ENCODE data around the gene SEL1L3. TPM values are rescaled to one million over a fixed set of nuclear protein-coding genes. Genes with fewer than 3 reads are reported as not detected.

The SEL1L3 gene
- total RNA-seq, 2 experiments from 2014 or later: 51.6 TPM

- ChIA-PET POLR2A (interaction anchor here (1.2 kb wide), 1 partner anchor 460 kb away, joined by 5 read pairs; no protein-coding TSS in a partner anchor), CTCF (interaction anchor here (0.9 to 1.8 kb wide), 2 partner anchors 15 to 129 kb away, joined by 5 to 6 read pairs; no protein-coding TSS in a partner anchor)
Measured at GRCh38 chr4:25859429-25860148, 3.2 kb downstream of the SEL1L3 start.

GRCh38 chr4:25857851-25858400, 4.9 kb downstream of the SEL1L3 start:
- CTCF ChIA-PET: no interaction called here

GRCh38 chr4:25857403-25857802, 5.4 kb downstream of the SEL1L3 start:
- POLR2A ChIA-PET: no interaction called here

More at GRCh38 chr4:25857851-25858400, 4.9 kb downstream of the SEL1L3 start:
- POLR2A ChIA-PET: no interaction called here

GRCh38 chr4:25856756-25857155, 6.0 kb downstream of the SEL1L3 start:
- ChIA-PET POLR2A (no interaction called here), CTCF (interaction anchor here (1.2 kb wide), 1 partner anchor 14 kb away, joined by 5 read pairs; no protein-coding TSS in a partner anchor)

More at GRCh38 chr4:25857403-25857802, 5.4 kb downstream of the SEL1L3 start:
- CTCF ChIA-PET: interaction anchor here (1.2 kb wide), 1 partner anchor 15 kb away, joined by 5 read pairs; no protein-coding TSS in a partner anchor

- ChIA-PET CTCF (interaction anchor here (1.6 kb wide), 1 partner anchor 12 kb away, joined by 3 read pairs; no protein-coding TSS in a partner anchor), POLR2A (no interaction called here)
Measured at GRCh38 chr4:25852103-25852502, 10.7 kb downstream of the SEL1L3 start.

GRCh38 chr4:25847329-25847728, 15.5 kb downstream of the SEL1L3 start:
- POLR2A ChIA-PET: no interaction called here

GRCh38 chr4:25845841-25846653, 16.7 kb downstream of the SEL1L3 start:
- ChIA-PET POLR2A (interaction anchor here (1.3 kb wide), 1 partner anchor 9 kb away, joined by 3 read pairs; no protein-coding TSS in a partner anchor), CTCF (interaction anchor here (0.7 to 1.0 kb wide), 2 partner anchors 16 to 1026 kb away, joined by 3 to 4 read pairs; no protein-coding TSS in a partner anchor)

More at GRCh38 chr4:25847329-25847728, 15.5 kb downstream of the SEL1L3 start:
- CTCF ChIA-PET: no interaction called here

GRCh38 chr4:25844961-25845712, 17.7 kb downstream of the SEL1L3 start:
- ChIA-PET CTCF (interaction anchor here (1.0 to 2.4 kb wide), 2 partner anchors 15 to 17 kb away, joined by 4 to 5 read pairs; no protein-coding TSS in a partner anchor), POLR2A (interaction anchor here (1.3 kb wide), 1 partner anchor 10 kb away, joined by 3 read pairs; no protein-coding TSS in a partner anchor)

- ChIA-PET CTCF (interaction anchor here (2.4 kb wide), 1 partner anchor 16 kb away, joined by 5 read pairs; no protein-coding TSS in a partner anchor), POLR2A (no interaction called here)
Measured at GRCh38 chr4:25843340-25844097, 19.3 kb downstream of the SEL1L3 start.

GRCh38 chr4:25842229-25842845, 20.5 kb downstream of the SEL1L3 start:
- ChIA-PET POLR2A (interaction anchor here (1.4 kb wide), 1 partner anchor 24 kb away, joined by 3 read pairs; no protein-coding TSS in a partner anchor), CTCF (interaction anchor here (0.6 to 1.5 kb wide), 4 partner anchors 12 to 204 kb away, joined by 3 to 5 read pairs (median 3); no protein-coding TSS in a partner anchor)

- POLR2A ChIA-PET: no interaction called here
- CTCF ChIA-PET: no interaction called here
Measured at GRCh38 chr4:25839687-25840086, 23.1 kb downstream of the SEL1L3 start.

- CTCF ChIA-PET: no interaction called here
- POLR2A ChIA-PET: no interaction called here
Measured at GRCh38 chr4:25839233-25839632, 23.6 kb downstream of the SEL1L3 start.

- ChIA-PET CTCF (no interaction called here), POLR2A (no interaction called here)
Measured at GRCh38 chr4:25838526-25838925, 24.3 kb downstream of the SEL1L3 start.

- ChIA-PET CTCF (no interaction called here), POLR2A (no interaction called here)
Measured at GRCh38 chr4:25837107-25837506, 25.7 kb downstream of the SEL1L3 start.

GRCh38 chr4:25835384-25835783, 27.4 kb downstream of the SEL1L3 start:
- ChIA-PET POLR2A (no interaction called here), CTCF (no interaction called here)

GRCh38 chr4:25834411-25835107, 28.2 kb downstream of the SEL1L3 start:
- ChIA-PET CTCF (interaction anchor here (1.2 kb wide), 1 partner anchor 14 kb away, joined by 4 read pairs; no protein-coding TSS in a partner anchor), POLR2A (no interaction called here)

GRCh38 chr4:25830548-25830947, 32.2 kb downstream of the SEL1L3 start:
- ChIA-PET CTCF (no interaction called here), POLR2A (no interaction called here)
